ENCODE data around the gene TKFC.
"Not testable (repeated sequence)": the region's sequence is repeated elsewhere in the genome, so short reads cannot be mapped to it uniquely, and the experiment has no call there.

The TKFC gene

DNA sequence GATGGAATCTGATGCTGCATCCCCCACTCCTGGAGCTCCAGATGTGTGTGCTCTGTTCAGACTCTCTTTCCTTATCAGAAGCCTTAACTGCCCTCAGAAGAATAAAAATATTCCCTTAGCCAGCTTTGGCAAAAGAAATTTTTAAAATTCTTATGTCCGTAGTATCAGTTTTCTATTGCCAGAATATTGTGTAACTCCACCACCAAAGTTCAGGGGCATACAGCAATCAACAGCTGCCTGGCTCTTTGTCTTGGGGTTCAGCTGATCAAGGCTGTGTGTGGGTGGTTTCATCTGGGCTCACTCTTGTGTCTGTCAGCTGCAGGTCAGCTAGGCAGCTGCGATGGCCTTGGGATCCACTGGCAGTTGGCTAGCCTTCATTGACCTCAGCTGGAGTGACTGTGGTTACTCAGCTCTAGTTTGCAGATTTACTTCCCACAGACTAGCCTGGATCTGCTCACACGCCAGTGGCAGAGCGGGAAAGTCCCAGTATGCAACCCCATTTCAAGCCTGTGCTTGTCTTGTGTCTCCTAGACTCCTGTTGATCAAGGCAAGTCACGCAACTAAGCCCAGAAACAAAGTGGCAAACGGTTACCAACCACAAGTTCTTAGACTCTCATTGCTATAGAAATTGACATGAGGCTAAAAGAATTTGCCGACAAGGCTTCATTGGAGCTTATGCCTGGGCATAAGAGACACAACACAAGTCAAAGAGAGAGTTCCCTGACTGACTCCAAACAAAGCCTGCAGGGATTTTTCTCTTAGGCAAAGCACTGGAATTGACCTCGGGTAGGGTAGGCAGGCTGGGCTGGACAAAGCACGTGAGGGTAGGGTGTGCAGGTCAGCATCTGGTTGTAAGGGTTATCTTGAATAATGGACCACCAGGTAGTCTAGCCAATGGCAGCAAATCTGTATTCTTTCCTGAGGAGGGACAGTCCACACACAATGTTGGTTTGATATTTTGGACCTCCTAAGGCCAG, 36.6 kb downstream of the TKFC start:
- DNase-seq: no peak

- DNase-seq: no peak
Observed at GRCh38 chr11:61370349-61371005, 37.4 kb downstream of the TKFC start.

- DNase-seq: no peak
Observed at GRCh38 chr11:61372659-61373420, 39.8 kb downstream of the TKFC start.

DNA sequence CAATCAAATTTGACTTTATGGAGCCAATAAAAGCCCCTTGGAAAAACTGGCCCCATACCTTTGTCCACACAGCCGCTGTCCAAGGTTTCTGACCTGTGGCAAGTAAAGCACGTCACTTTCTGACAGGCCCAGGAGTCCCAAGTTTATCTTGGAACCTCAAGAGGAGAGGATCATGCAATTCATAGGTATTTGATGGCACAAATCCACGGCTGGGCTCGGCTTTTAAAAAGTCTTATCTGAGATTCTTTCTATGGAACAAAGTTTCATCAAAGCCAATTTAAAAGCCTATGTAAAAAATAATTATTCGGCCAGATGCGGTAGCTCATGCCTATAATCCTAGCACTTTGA, 42.7 kb downstream of the TKFC start:
- DNase-seq: no peak

- DNase-seq: no peak
Observed at GRCh38 chr11:61377461-61378160, 44.6 kb downstream of the TKFC start.

DNA sequence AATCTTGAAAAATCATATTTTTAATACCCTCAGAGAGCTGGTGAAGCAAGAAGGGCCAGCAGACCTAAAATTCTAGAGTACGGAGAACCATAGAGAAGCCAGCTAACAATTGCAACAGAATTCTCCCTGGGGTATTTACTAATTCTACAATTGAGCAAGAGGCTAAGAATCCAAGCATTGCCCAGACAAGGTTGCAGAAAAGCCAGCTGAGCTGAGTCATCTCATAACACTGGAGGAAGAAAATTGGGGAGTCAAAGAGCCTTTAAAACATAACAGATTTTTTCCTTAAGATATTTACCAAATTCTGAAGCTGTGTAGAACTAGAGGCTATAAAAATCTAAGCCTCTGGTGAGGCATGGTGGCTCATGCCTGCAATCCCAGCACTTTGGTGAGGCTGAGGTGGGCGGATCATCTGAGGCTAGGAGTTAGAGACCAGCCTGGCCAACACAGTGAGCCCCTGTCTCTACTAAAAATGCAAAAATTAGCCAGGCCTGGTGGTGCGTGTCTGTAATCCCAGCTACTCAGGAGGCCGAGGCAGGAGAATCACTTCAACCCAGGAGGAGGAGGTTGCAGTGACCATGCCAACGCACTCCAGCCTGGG, 45.8 kb downstream of the TKFC start:
- no peak for DNase-seq

DNA sequence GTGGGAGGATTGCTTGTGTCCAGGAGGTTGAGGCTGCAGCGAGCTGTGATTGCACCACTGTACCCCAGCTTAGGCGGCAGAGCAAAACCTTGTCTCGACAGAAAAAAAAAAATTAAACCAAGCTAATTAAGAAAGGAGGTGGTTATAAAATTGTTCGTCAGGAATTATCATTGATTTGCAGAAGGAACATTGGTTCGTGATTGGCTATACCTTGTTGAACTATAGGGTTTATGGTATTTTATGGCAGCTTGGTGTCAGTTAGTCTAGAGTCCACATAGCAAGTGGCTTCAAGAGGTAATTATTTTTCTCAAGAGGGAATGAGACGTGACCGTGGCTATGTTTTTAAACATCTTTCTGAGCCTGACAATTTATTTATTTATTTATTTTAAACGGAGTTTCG, 47.9 kb downstream of the TKFC start:
- DNase-seq: no peak

DNA sequence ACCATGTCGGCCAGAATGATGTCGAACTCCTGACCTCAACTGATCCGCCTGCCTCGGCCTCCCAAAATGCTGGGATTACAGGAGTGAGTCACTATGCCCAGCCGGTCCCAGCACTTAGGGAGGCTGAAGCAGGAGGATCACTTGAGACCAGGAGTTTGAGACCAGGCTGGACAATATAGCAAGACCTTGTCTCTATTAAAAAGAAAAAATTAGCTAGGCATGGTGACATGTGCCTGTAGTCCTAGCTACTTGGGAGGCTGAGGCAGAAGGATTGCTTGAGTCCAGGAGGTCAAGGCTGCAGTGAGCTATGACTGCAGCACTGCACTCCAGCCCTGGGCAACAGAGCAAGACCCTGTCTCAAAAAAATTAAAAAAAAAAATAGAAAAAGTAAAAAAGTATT, 50.8 kb downstream of the TKFC start:
- not testable (repeated sequence) for DNase-seq

GRCh38 chr11:61384271-61385242, 51.5 kb downstream of the TKFC start:
- no peak for DNase-seq

DNA sequence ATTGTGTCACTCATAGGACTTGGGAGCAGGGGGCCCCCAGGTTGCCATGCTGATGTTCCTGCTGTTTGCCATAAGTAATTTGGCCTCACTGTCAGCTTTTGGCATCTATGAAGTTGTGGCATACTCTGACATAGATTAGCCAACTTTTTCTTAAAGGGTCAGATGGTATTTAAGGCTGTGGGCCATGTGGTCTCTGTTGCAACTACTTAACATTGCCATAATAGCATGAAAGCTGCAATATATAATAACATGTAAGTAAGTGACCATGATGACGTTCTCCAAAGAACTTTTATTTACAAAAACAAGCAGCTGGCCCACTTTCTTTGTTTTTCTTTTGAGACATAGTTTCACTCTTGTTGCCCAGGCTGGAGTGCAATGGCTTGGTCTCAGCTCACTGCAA, 57.1 kb downstream of the TKFC start:
- no peak for DNase-seq

GRCh38 chr11:61392981-61393595, 60.1 kb downstream of the TKFC start:
- no peak for DNase-seq
